GM19351 (cell line): Measurements from ENCODE around the gene FBXW10B.
"Not testable (repeated sequence)": the region's sequence is repeated elsewhere in the genome, so short reads cannot be mapped to it uniquely, and the experiment has no call there.

Experiments
- ATAC-seq: cut with Tn5 transposase; IDR thresholded peaks from one replicate; pipeline ENCODE4 v1.9.1; 2021; ENCODE audit warnings: mild to moderate bottlenecking, moderate library complexity; ENCODE audit not compliant: unreplicated experiment

The FBXW10B gene

DNA sequence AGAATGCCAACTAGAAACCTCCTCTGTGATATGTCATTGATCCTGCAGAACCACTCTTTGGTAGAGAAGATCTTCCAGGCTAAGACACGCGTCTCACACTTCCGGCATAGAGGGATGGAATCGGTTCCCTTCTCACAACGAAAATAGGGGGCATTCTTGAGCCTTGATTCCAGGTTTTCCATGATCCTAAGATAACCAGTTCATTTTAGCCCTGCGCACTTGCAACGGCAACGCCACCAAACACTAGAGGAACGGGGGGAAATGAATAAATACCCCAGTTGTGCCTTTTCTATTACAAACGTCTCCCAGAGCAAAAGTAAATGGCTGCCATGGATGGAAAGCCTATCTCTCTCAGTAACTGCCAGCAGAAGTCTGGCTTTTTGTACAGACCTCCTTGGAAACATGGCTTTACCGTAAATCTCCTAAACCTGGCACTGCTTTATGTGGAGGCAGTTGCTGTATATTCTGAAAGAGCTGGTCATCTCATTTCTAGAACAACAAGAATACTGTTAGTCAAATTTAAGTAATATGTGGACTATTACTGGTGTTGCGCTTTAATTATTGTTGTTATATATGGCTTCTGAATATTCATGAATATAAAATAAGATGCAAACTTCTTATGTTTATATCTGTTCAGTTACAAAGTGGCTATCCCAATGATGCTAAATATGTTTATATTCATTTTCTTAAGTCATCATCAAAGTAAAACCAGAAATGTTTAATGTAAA lies at the start of gene FBXW10B:
Gene FBXW10B, minus strand, starts transcription at position 374 of the 728 bp plus-strand sequence. Its CDS starts 192 bp downstream, at position 182.
- ATAC-seq: not testable (repeated sequence)

GRCh38 chr17:15663691-15664090 lies 44.2 kb upstream of the FBXW10B start:
- no peak for ATAC-seq

DNA sequence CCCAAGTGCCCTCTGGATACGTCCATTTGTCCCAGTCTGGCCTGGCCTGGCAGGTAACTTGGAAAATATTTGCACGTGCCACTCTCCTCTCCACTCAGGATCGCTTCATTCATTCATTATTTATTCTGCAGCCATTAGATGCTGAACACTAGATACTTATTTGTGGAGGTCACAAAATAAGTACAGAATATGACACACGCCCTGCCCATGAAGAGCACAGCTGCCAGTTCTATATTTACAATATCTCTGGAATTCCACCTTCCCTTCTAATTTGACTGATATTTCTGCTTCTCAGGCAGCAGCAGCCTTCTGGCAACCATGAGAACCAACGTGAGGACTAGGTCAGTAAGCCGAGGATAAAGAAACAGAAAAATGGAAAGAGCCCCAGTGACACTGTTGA lies 43.7 kb upstream of the FBXW10B start:
- no peak for ATAC-seq

- ATAC-seq: no peak
Measured at GRCh38 chr17:15662681-15663080, 43.2 kb upstream of the FBXW10B start.

DNA sequence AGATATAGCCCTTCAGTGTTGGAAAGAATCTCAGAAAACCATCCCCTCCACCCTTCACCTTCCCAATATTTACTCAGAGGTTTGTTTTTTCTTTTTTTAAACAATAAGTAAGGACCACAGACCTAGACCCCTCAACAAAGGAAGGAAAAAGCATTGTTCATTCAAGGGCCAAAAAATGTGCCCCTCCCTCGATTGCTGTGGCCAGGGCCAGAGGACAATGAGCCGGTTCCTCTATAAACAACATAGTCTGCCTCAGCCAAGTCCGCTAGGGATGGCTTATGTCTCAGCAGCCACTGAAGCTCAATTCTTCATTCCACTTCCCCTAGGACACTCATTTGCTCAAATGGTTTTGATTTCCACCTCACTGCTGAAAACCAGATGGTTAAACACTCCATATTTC lies 40.6 kb upstream of the FBXW10B start:
- no peak for ATAC-seq

DNA sequence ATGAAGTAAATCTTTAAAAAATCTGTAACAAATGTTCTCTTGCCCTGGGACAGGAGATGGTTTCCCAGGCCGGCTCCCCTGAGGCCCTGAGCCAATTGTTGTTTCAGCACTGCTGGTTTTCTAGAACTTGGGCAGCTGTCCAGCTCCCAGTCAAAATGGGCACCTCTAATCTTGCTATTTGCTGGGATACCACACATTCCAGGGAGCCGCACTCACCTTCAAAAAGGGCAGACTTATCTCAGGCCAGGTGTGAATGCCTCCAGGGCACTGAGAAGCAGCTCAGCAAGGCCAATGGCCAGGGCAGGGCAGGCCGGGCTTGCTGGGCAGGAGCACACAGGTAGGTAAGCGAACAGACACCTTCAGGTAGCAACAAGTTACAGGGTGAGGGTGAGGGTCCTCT lies 40.2 kb upstream of the FBXW10B start:
- no peak for ATAC-seq

- no peak for ATAC-seq
Measured at GRCh38 chr17:15659236-15659635, 39.7 kb upstream of the FBXW10B start.

DNA sequence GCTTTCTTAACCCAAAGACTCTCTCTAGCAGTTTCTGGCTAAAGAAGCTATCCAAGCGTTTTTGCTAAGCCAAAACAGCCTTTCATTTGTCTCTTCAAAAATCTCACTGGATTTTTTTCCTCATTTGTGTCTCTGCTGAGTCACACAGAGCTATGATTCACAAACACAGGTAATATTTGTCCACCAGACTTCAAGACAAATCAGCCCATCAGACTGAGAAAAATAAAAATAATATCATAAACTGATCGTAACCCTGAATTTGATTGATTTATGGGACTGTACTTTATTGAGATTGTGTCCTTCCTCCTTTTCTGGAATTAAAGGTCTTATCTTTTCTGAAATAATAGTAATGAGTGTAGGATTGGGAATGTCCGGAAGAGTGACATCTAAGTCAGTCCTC lies 38.8 kb upstream of the FBXW10B start:
- ATAC-seq: no peak

DNA sequence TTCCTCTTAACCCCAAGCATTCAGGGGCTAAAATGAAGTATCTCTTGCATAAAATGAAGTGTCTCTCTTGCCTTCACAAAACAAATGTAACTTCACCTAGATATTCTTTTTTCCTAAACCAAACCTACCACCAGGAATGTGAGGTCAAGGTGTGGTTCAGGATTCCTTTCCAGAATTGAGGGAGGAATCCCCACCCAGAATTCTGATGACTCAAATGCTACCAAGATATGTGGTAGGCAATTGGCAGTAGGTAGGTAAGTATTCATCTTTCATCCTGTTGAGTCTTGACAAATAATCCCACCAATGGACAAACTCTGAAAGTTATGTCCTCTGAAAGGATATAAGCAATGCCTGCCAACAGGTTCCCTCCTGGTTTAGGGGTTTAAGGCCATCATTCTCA lies 38.4 kb upstream of the FBXW10B start:
- ATAC-seq: no peak

DNA sequence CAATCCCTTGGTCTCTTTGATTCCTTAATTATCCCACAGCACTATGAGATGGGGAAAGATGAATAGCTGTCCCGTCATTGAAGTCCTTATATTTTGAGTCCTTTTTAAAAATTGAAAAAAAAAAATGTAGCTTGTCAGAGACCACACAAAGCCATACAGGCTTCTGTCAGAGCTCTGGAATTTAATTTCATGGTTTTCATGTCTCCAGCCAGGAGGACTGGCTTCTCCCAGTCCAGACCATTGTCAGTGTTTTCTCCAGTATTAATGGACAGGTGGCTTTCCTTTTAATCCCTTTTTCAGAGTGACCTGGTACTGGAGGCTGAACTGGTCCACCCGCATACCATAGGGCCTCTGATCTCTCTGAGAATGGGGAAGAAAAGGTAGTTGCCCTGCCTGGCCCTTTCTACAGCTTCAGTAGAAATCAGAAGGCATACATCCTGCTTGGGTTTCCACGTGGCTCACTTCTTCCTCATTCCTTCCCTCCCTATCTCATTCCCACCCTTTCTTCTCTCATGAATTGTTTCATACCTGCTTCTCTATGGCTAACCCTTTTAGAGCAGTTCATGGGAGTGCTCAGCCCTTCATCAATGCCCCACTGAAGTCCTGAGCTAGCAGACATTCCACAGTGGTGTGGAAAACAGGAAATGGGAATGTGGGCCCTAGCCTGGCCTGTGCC lies 35.5 kb upstream of the FBXW10B start:
- ATAC-seq: no peak

- not testable (repeated sequence) for ATAC-seq
Measured at GRCh38 chr17:15654401-15654800, 34.9 kb upstream of the FBXW10B start.

- ATAC-seq: no peak
Measured at GRCh38 chr17:15652960-15653359, 33.5 kb upstream of the FBXW10B start.

DNA sequence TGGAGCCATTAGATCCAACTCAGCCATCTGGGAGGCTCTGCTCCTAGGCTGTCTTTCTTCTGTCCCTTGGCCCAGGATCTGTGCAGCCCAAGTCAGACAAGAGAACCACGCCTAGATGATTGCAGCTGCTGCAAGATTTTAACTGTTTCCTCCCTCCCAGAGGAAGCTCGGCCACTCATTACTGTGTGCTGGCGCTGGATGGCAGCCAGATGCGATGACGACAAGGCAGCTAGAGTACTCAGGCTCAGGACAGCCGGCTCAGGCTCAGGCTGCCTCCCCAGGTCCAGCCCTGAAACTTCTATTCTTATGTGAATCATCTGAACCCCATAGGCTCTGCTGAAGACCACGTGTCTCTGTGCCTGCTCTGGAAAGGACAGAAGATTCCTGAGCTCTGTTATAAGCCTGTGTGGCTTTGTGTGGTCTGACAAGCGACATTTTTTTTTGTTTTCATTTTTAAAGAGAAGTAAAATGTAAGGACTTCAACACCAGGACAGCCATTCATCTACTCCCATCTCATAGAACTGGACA lies 32.1 kb upstream of the FBXW10B start:
- ATAC-seq: peak; percentile 92

DNA sequence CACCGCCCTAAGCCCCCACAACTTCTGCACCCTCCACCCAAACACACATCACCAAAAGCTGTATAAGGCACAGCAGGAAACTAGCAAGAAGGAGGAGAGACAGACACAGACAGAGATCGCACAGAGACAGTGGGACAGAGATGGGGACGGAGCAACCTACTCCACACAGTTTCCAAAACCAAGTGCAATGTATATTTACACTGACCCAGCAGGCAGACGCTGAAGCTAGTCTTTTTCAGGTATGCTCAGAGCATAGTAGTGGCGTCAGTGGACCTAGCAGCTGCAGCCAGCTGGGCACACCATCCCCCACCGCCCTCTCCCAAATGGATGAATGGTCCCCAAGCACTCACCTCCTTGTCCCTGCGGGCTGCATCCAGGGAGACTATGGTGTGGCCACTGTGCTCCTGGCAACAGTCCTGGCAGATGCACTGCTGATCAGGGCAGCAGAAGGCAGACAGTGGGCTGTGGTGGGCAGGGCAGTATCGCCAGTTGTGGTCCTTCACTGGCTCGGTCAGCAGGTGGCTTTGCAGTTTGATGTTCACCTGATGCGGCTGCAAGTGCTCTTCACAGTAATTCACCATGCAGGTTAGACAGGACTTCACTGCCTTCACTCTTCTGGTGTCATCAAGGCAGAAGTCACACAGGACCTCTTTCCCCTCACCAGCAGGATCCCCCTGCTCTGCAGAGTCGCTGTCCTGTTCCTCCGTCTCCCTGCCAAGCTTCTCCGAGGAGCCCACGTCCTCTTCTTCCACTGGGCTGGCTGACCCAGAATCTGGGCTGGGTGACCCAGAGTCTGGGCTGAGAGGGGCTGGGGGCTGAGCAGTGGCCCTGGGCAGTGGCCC lies 31.5 kb upstream of the FBXW10B start:
- no peak for ATAC-seq

GRCh38 chr17:15649861-15650421 lies 30.4 kb upstream of the FBXW10B start:
- ATAC-seq: no peak

DNA sequence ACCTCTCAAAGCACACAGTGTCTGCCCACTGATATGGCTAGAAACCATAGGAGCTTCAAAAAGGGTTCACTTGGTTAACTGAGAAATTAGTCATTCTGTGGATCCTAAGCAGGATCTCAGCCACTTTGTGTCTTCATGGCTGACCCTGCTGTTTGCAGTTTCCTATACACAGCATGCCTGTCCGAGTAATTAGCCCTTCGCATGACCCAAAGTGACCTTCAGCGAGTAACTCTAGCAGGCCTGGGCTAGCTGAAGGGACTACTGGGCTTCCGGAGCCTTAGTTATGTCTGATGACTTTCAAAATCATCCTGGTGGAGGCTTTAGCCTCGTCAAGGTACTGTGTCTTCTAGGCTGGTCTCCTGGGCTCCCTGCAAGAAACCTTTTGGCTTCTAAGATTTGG lies 28.9 kb upstream of the FBXW10B start:
- ATAC-seq: no peak

- not testable (repeated sequence) for ATAC-seq
Measured at GRCh38 chr17:15645942-15646312, 26.4 kb upstream of the FBXW10B start.

DNA sequence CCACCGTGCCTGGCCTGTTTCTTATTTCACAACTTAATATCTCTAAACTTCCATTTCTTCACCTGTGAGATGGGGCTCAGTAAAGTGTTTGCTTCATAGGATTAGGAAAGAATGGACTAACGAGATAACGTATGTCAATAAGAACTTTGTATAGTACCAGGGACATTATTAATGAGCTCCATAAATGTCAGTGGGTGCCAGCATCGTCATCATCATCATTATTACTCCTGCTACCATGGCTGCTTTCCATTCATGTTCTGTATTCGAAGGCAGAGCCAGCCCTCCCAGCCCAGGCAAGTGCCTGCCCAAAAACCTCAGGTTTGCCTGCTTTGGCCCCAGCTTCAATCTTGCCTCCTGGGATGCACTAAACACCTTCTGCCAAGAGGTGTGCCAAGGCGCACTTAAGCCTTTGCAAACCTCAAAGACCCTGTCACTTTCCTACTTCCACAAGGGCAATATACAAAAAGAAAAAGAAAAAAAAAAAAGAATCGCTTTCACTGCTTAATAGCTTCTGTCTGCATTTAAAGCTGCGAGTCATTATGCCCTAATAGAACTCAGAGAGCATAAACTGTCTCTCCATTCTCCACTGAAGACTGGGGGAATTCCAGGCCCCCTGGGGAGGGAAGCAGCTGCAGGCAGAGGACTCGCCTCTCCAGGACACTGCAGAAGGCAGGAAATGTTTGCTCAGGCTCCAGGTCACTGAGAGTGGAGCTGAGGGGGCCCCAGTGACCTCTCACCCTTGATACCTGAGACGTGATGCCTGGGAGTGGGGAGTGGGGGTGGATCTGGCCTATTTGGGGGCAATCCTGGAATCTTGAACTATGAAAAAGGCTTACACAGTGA lies 25.8 kb upstream of the FBXW10B start:
- not testable (repeated sequence) for ATAC-seq

DNA sequence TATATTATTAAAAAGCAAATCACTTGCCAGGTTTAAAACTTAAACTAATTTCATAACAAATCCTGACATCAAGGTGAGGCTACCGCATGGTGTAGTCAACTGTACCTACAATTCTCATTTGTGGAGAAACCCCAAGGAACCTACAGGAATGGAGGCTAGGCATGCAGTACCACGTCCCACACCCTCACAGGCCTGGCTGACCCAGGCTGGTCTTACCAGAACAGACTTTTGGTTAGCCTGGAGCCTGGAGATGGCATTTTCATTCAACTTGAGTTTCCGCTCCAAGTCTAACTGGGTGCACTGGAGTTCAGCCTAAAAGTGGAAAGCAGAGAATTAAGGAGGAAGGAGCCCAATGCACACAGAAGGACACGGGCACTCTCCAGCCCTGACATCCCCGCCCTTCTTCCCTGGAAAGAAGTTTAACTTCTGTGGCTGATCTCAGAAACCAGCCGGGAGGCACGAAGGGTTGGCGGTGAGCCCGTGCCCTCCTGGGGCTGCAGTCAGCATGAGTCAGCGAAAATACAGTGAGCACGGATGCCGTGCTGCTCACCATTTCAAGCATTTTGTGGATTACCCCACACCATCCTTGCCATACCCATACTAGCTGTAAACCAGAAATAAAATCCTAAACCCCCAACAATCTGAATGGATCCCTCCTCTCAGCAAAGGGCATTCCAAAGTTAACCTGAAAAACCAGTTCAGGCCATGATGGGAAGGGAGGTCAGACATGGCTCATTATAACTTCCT lies 23.2 kb upstream of the FBXW10B start:
- not testable (repeated sequence) for ATAC-seq
